Muscle layer of duodenum (tissue), 2 donors: ENCODE measurements around the gene BRD1.

Experiments
- H3K27ac ChIP-seq: one replicate; pipeline ENCODE4 v1.7.0; 2013; ENCODE audit warnings: mild to moderate bottlenecking, low read length
- H3K27me3 ChIP-seq: one replicate; pipeline ENCODE4 v1.7.0; 2013; ENCODE audit warnings: low read depth, mild to moderate bottlenecking, control low read depth, low read length
- H3K36me3 ChIP-seq, 2 donors: one replicate each; pipeline ENCODE4 v1.7.0; 2013; ENCODE audit warnings: low read length in 2 of 2, control low read depth in 1 of 2, mild to moderate bottlenecking in 1 of 2; ENCODE audit not compliant: insufficient read depth in 2 of 2, control insufficient read depth in 1 of 2
- H3K4me1 ChIP-seq, 2 donors: one replicate each; pipeline ENCODE4 v1.7.0; 2013; ENCODE audit warnings: low read length in 2 of 2, mild to moderate bottlenecking in 2 of 2, control low read depth in 1 of 2, moderate library complexity in 1 of 2; ENCODE audit not compliant: insufficient read depth in 2 of 2, control insufficient read depth in 1 of 2
- H3K4me3 ChIP-seq, 2 donors: one replicate each; pipeline ENCODE4 v1.7.0; 2013; ENCODE audit warnings: low read length in 2 of 2, low read depth in 1 of 2, mild to moderate bottlenecking in 1 of 2
- H3K9me3 ChIP-seq, 2 donors: one replicate each; pipeline ENCODE4 v1.7.0; 2013; ENCODE audit warnings: low read length in 2 of 2, control low read depth in 1 of 2, mild to moderate bottlenecking in 1 of 2; ENCODE audit not compliant: control insufficient read depth in 1 of 2
- donor health status: healthy.

BRD1 gene

DNA sequence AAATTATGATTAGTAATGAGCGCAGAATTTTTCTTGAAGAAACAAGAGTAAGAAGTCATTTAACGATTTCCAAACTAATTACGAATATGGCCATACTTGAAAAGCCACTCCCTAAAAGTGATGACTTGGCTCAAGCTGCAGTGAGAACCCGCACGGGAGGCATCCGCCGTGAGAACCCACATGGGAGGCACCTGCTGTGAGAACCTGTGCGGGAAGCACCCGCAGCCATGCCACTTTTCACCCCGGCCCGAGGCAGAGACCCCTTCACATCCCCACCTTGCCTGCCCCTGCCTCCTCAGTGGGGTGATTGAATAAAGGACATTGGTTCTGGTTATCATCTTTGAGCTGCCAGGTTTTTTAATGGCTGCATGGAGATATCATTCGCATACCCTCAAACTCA, 89.7 kb downstream of the BRD1 start:
- H3K9me3 ChIP-seq, result peaks cover 0 to 5% of the 10 kb centered on the region in 2 donors
- peaks cover 5% of the 10 kb centered on the region for H3K27me3 ChIP-seq
- no peaks in the 10 kb centered on the region for H3K4me1 ChIP-seq
- no peak overlapping the region for H3K4me3 ChIP-seq
- no peaks in the 10 kb centered on the region for H3K36me3 ChIP-seq
- no peak overlapping the region for H3K27ac ChIP-seq

DNA sequence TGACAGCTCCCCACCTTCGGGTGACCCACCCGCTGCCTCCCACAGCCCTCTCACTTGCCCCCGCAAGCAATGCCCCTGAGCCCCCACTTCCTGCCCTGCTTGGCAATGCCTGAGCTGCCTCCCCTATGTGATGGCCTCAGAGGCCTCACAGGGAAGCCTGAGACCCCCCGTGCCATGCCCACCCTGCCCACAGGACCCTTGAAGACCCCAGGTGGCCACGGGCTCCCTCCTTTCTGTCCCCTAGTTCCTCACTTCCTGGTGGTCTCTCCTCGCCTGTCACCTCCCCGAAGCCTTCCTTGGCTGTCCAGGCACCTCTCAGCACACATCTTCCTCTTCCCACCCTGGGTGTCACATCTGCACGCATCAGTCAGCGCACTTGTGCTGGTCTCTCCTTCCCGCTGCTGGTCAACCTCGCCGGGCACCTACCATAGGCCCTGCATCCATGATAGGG, 90.5 kb downstream of the BRD1 start:
- H3K27me3 ChIP-seq, result peaks cover 5% of the 10 kb centered on the region
- H3K4me1 ChIP-seq, result no peaks in the 10 kb centered on the region
- no peaks in the 10 kb centered on the region for H3K36me3 ChIP-seq
- no peak overlapping the region for H3K27ac ChIP-seq
- no peak overlapping the region for H3K4me3 ChIP-seq
- H3K9me3 ChIP-seq, result peaks cover under 1 to 4% of the 10 kb centered on the region in 2 donors

DNA sequence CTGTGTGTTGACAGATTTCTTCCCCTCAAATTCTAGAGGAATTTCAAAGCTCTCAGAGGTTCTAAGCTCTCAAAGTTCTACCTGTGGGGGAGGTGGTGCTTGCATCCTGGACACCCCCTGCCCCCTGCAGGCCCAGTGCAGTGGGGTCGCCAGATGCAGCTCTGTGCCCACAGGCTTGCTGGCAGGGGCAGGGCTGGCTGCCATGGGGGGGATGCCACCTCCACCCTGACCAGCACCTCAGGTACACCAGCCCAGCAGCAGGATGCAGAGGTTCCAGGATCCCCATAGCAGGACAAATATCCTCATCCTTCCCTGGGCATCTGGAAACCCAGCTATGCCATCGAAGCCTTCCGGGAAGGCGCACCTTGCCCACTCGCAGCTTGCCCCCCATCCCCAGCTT, 91.1 kb downstream of the BRD1 start:
- H3K27ac ChIP-seq, result no peak overlapping the region
- no peaks in the 10 kb centered on the region for H3K4me1 ChIP-seq
- peaks cover 5% of the 10 kb centered on the region for H3K27me3 ChIP-seq
- H3K9me3 ChIP-seq, result peaks cover 3 to 4% of the 10 kb centered on the region in 2 donors
- no peaks in the 10 kb centered on the region for H3K36me3 ChIP-seq
- no peak overlapping the region for H3K4me3 ChIP-seq

GRCh38 chr22:49735901-49736421, 91.7 kb downstream of the BRD1 start:
- Histone ChIP-seq H3K4me3 (no peak overlapping the region), H3K27me3 (peaks cover 5% of the 10 kb centered on the region), H3K4me1 (no peaks in the 10 kb centered on the region), H3K27ac (no peak overlapping the region), H3K36me3 (no peaks in the 10 kb centered on the region), H3K9me3 (peaks cover 3 to 4% of the 10 kb centered on the region in 2 donors)

DNA sequence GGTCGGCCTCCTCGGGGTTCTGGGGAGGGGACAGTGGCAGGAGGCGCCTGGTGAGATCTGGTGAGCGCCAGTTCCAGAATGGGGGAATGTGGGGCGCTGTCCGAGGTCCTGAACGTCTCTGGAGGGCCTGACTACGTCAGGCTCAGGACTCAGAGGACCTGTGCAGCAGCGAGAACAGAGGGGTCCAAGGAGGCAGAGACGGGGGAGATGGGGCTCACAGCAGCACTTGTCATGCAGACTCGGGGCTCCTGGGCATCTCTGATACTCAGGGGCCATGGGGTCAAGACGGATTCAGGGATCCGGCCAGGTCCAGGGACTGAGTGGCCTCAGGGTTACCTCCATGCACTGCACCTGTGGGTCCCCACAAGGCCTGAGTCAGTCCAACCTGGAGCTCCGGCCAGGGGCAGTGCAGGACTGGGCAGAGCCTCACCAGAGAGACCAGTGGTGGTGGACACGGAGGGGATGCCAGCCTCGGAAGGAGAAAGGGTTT, 92.2 kb downstream of the BRD1 start:
- Histone ChIP-seq H3K9me3 (peaks cover 3 to 4% of the 10 kb centered on the region in 2 donors), H3K36me3 (no peaks in the 10 kb centered on the region), H3K27me3 (peaks cover 5% of the 10 kb centered on the region), H3K27ac (no peak overlapping the region), H3K4me1 (no peaks in the 10 kb centered on the region), H3K4me3 (no peak overlapping the region)

DNA sequence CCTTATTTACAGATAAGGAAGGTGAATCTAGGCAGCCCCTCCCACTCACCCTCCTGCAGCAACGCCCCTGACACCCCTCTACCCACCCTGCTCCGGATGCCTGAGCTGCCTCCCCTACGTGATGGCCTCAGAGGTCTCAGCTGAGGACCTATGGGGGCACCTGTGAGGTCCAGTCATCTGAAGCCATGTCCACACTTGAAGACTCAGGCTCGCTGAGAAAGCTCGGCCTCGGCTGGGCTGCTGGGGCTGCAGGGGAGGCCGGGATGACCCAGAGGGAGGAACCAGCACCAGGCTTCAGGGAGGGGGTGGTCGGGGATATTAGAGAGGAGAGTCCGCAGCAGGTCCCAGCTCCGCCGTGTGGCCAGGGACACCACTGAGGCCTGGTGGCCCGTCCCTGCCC, 92.8 kb downstream of the BRD1 start:
- Histone ChIP-seq H3K27me3 (peaks cover 5% of the 10 kb centered on the region), H3K4me1 (no peaks in the 10 kb centered on the region), H3K36me3 (no peaks in the 10 kb centered on the region), H3K27ac (no peak overlapping the region), H3K4me3 (no peak overlapping the region), H3K9me3 (peaks cover 3 to 4% of the 10 kb centered on the region in 2 donors)

GRCh38 chr22:49734390-49734789, 93.3 kb downstream of the BRD1 start:
- no peaks in the 10 kb centered on the region for H3K36me3 ChIP-seq
- H3K9me3 ChIP-seq, result peaks cover 3 to 4% of the 10 kb centered on the region in 2 donors
- no peak overlapping the region for H3K27ac ChIP-seq
- H3K4me3 ChIP-seq, result no peak overlapping the region
- H3K27me3 ChIP-seq, result peaks cover 5% of the 10 kb centered on the region
- H3K4me1 ChIP-seq, result no peaks in the 10 kb centered on the region

DNA sequence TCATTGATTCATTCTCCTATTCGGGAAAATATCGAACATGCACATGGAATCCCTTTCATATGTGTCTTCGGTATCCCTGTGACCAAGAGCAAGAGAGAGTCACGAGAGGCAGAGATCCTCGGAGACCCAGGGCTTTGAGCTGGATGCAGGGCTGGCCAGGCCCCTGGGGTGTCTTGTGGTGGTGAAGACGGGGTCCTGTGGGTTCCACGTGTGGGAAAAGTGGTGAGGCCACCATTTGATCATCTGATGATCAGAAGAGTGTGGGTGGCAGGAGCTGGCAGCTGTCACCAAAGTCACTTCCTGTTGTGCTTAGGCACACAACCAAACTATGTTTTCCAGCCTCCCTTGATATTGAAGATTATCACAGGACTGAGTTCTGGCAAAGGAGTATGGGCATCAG, 94.0 kb downstream of the BRD1 start:
- Histone ChIP-seq H3K4me3 (no peak overlapping the region), H3K36me3 (no peaks in the 10 kb centered on the region), H3K9me3 (peaks cover 2 to 3% of the 10 kb centered on the region in 2 donors), H3K4me1 (no peaks in the 10 kb centered on the region), H3K27ac (no peak overlapping the region), H3K27me3 (peaks cover 5% of the 10 kb centered on the region)

GRCh38 chr22:49730656-49731055, 97.0 kb downstream of the BRD1 start:
- Histone ChIP-seq H3K9me3 (peaks cover 0 to 3% of the 10 kb centered on the region in 2 donors), H3K36me3 (no peaks in the 10 kb centered on the region), H3K4me1 (no peaks in the 10 kb centered on the region), H3K27ac (no peak overlapping the region), H3K27me3 (peaks cover 22% of the 10 kb centered on the region), H3K4me3 (no peak overlapping the region)

- H3K27me3 ChIP-seq, result peaks cover 22% of the 10 kb centered on the region
- no peak overlapping the region for H3K4me3 ChIP-seq
- H3K36me3 ChIP-seq, result no peaks in the 10 kb centered on the region
- peaks cover 0 to 9% of the 10 kb centered on the region in 2 donors for H3K4me1 ChIP-seq
- no peak overlapping the region for H3K27ac ChIP-seq
- peaks cover 0 to 3% of the 10 kb centered on the region in 2 donors for H3K9me3 ChIP-seq
These were observed 99.0 kb downstream of the BRD1 start for GRCh38 chr22:49728570-49729271.

GRCh38 chr22:49727881-49728569, 99.6 kb downstream of the BRD1 start:
- Histone ChIP-seq H3K27me3 (peaks cover 22% of the 10 kb centered on the region), H3K4me1 (peaks cover 0 to 9% of the 10 kb centered on the region in 2 donors), H3K36me3 (no peaks in the 10 kb centered on the region), H3K9me3 (peaks cover 0 to 3% of the 10 kb centered on the region in 2 donors), H3K27ac (no peak overlapping the region), H3K4me3 (no peak overlapping the region)
